IPS-NIHi11 (cell line): ENCODE results near the gene SPPL2B.
A peak's percentile ranks its signal among the peaks of the same experiment; 100 is the strongest.
"Not testable (repeated sequence)": the region's sequence is repeated elsewhere in the genome, so short reads cannot be mapped to it uniquely, and the experiment has no call there.

ENCODE experiments used
- DNase-seq: peaks from one replicate; pipeline ENCODE4 v3.0.0; 2012; ENCODE audit warnings: mixed read lengths, low spot score

The SPPL2B gene

GRCh38 chr19:2382530-2383222 lies 54.2 kb downstream of the SPPL2B start:
- DNase-seq: no peak

- DNase-seq: peak; percentile 98
Observed at GRCh38 chr19:2385053-2385721, 56.7 kb downstream of the SPPL2B start.

- no peak for DNase-seq
Observed at GRCh38 chr19:2387367-2388288, 59.1 kb downstream of the SPPL2B start.

GRCh38 chr19:2389594-2389993 lies 61.1 kb downstream of the SPPL2B start:
- no peak for DNase-seq

GRCh38 chr19:2391118-2391725 lies 62.7 kb downstream of the SPPL2B start:
- peak; percentile 66 for DNase-seq

GRCh38 chr19:2392366-2392765 lies 63.9 kb downstream of the SPPL2B start:
- DNase-seq: no peak

- not testable (repeated sequence) for DNase-seq
Observed at GRCh38 chr19:2392899-2393298, 64.4 kb downstream of the SPPL2B start.

GRCh38 chr19:2394054-2394441 lies 65.6 kb downstream of the SPPL2B start:
- no peak for DNase-seq

GRCh38 chr19:2394442-2395292 lies 66.2 kb downstream of the SPPL2B start:
- no peak for DNase-seq

- not testable (repeated sequence) for DNase-seq
Observed at GRCh38 chr19:2395293-2395829, 66.9 kb downstream of the SPPL2B start.

- DNase-seq: not testable (repeated sequence)
Observed at GRCh38 chr19:2397173-2397572, 68.7 kb downstream of the SPPL2B start.

GRCh38 chr19:2398735-2399305 lies 70.3 kb downstream of the SPPL2B start:
- no peak for DNase-seq

- DNase-seq: no peak
Observed at GRCh38 chr19:2399582-2399981, 71.1 kb downstream of the SPPL2B start.
